NB4 (cell line): Measurements from ENCODE around the gene ATXN1.

Experiments used
- DNase-seq: peaks from one replicate; pipeline ENCODE4 v3.0.0; 2010; ENCODE audit warnings: low read depth
- H3K4me3 ChIP-seq: one replicate; pipeline ENCODE4 v1.5.1; 2011; ENCODE audit warnings: mild to moderate bottlenecking, low read depth, low read length, moderate library complexity
- CTCF ChIP-seq: IDR thresholded peaks from one replicate; pipeline ENCODE4 v1.5.1; 2012; ENCODE audit warnings: low read depth, low read length
- MAX ChIP-seq: IDR thresholded peaks from 2 replicates; pipeline ENCODE4 v1.6.1; 2011; ENCODE audit warnings: low read depth, low read length
- MYC ChIP-seq: IDR thresholded peaks from 2 replicates; pipeline ENCODE4 v1.6.1; 2011; ENCODE audit warnings: low read depth, low read length
- POLR2A ChIP-seq: IDR thresholded peaks from 2 replicates; pipeline ENCODE4 v1.6.1; 2011; ENCODE audit warnings: mild to moderate bottlenecking; ENCODE audit not compliant: insufficient read length; ENCODE audit errors: extremely low read depth

The ATXN1 gene

GRCh38 chr6:16496991-16497801, 264.1 kb downstream of the ATXN1 start:
- DNase-seq = no peak
- no peak for TF ChIP-seq MYC
- no peak for TF ChIP-seq CTCF
- TF ChIP-seq MAX = no peak
- no peak for TF ChIP-seq POLR2A
- H3K4me3 ChIP-seq = no peak overlapping the region

GRCh38 chr6:16496210-16496609, 265.1 kb downstream of the ATXN1 start:
- TF ChIP-seq MAX (no peak), CTCF (no peak), POLR2A (no peak), MYC (no peak)
- H3K4me3 ChIP-seq = no peak overlapping the region
- DNase-seq = no peak

- TF ChIP-seq MAX (no peak), POLR2A (no peak), CTCF (no peak), MYC (no peak)
- peak; percentile 51 for DNase-seq
- H3K4me3 ChIP-seq = no peak overlapping the region
Measured at GRCh38 chr6:16494793-16495192, 266.5 kb downstream of the ATXN1 start.

- TF ChIP-seq MAX (no peak), MYC (no peak), POLR2A (no peak), CTCF (no peak)
- DNase-seq = no peak
- H3K4me3 ChIP-seq = no peak overlapping the region
Measured at GRCh38 chr6:16493802-16494201, 267.5 kb downstream of the ATXN1 start.

- DNase-seq = no peak
- TF ChIP-seq CTCF (no peak), MAX (0 out of 2 replicates have a peak, but pooled peaks have one; percentile 5), MYC (no peak), POLR2A (no peak)
- H3K4me3 ChIP-seq = no peak overlapping the region
Measured at GRCh38 chr6:16493112-16493511, 268.1 kb downstream of the ATXN1 start.
